NCI-H2081 (cell line): ENCODE results near the gene DAG1.

Source experiments
- DNase-seq, 2 experiments: peaks; one replicate each; lab custom pipeline; 2025; lab: John Stamatoyannopoulos, UW

DAG1 gene

GRCh38 chr3:49518441-49518840, 48.4 kb downstream of the DAG1 start:
- no peak for DNase-seq

GRCh38 chr3:49519296-49519695, 49.2 kb downstream of the DAG1 start:
- DNase-seq = no peak

GRCh38 chr3:49519916-49520385, 49.9 kb downstream of the DAG1 start:
- no peak for DNase-seq

GRCh38 chr3:49523756-49524747, 54.0 kb downstream of the DAG1 start:
- DNase-seq = no peak

- DNase-seq = no peak
Observed at GRCh38 chr3:49529567-49529966, 59.5 kb downstream of the DAG1 start.

GRCh38 chr3:49530231-49530630, 60.2 kb downstream of the DAG1 start:
- no peak for DNase-seq

GRCh38 chr3:49530701-49531100, 60.6 kb downstream of the DAG1 start:
- no peak for DNase-seq

GRCh38 chr3:49531218-49531617, 61.2 kb downstream of the DAG1 start:
- no peak for DNase-seq

GRCh38 chr3:49531715-49532114, 61.6 kb downstream of the DAG1 start:
- no peak for DNase-seq

GRCh38 chr3:49533031-49533430, 63.0 kb downstream of the DAG1 start:
- no peak for DNase-seq

GRCh38 chr3:49533786-49534519, 63.9 kb downstream of the DAG1 start:
- no peak for DNase-seq

- peak; percentile 73 to 88 for DNase-seq
Observed at GRCh38 chr3:49534581-49535441, 64.7 kb downstream of the DAG1 start.

- no peak for DNase-seq
Observed at GRCh38 chr3:49535971-49536874, 66.2 kb downstream of the DAG1 start.

GRCh38 chr3:49536875-49537533, 66.9 kb downstream of the DAG1 start:
- no peak for DNase-seq

GRCh38 chr3:49539659-49540560, 69.8 kb downstream of the DAG1 start:
- DNase-seq = peak; percentile 79 to 86

GRCh38 chr3:49552087-49552486, 82.0 kb downstream of the DAG1 start:
- no peak for DNase-seq

- no peak for DNase-seq
Observed at GRCh38 chr3:49553324-49553691, 83.2 kb downstream of the DAG1 start.

GRCh38 chr3:49553692-49554632, 83.9 kb downstream of the DAG1 start, which contains the start of gene BSN:
Gene BSN, plus strand, starts transcription at chr3:49554477. Its CDS starts 126 bp downstream, at chr3:49554603.
- peak; percentile 85 for DNase-seq
